Measurements from ENCODE around the gene ZAP70. TPM values are rescaled to one million over a fixed set of nuclear protein-coding genes. Genes with fewer than 3 reads are reported as not detected.

The ZAP70 gene
- total and polyA plus RNA-seq, 10 of the 15 experiments (the other 5 are each of a cell fraction or from before 2014, with no cell fraction given) = 0.18 to 2.9 (median 1.2) TPM; not detected in 1

GRCh38 chr2:97708048-97708380 is 5.4 kb upstream of the ZAP70 start:
- DNase-seq (ENCODE audit: low read depth, low spot score) (no peak), ATAC-seq (no peak; the same call in 2 of the 3 replicates), FAIRE-seq (no peak)
- POLR2A ChIA-PET = interaction anchor here (0.7 kb wide), 1 partner anchor 42 kb away, joined by 3 read pairs; no protein-coding TSS in a partner anchor
- H4K20me1 ChIP-seq (ENCODE audit: control insufficient read depth, insufficient read depth) = no peaks in the 10 kb centered on the region
- SMC1A ChIA-PET (ENCODE audit: uncharacterized antibody, unreplicated experiment) = interaction anchor here (1.6 to 2.9 kb wide), 2 partner anchors 9 to 677 kb away, joined by 6 to 15 read pairs; no protein-coding TSS in a partner anchor
- H3K9ac ChIP-seq (ENCODE audit: control insufficient read depth, insufficient read depth, low read length) = no peak overlapping the region
- BruUV-seq (replicated peaks) = no TSS peak
- H2AFZ ChIP-seq (ENCODE audit: control insufficient read depth, low read depth, low read length) = no peak overlapping the region
- 10% methylated on average over 4 of the region's 4 CpGs for WGBS (ENCODE audit: insufficient coverage, insufficient replicate concordance, low lambda C conversion rate, missing lambda C conversion rate)
- CTCF ChIA-PET = interaction anchor here (0.9 to 4.0 kb wide), 5 partner anchors 9 to 718 kb away, joined by 3 to 40 read pairs (median 4); no protein-coding TSS in a partner anchor
- no peak overlapping the region for H3K27ac ChIP-seq (ENCODE audit: control insufficient read depth, insufficient read depth)
- TF ChIP-seq PAX8 (IDR thresholded peaks at IDR 0.05) (no peak), ZBTB40 (IDR thresholded peaks at IDR 0.05; ENCODE audit: borderline replicate concordance) (no peak), RCOR1 (conservative IDR thresholded peaks at IDR 0.05; ENCODE audit: low read depth, low read length) (no peak), POLR2AphosphoS5 (IDR thresholded peaks at IDR 0.05; ENCODE audit: low read length) (no peak), IKZF2 (IDR thresholded peaks at IDR 0.05) (no peak), POLR2A (IDR thresholded peaks at IDR 0.05; ENCODE audit: low read depth, low read length) (no peak), FOXK2 (IDR thresholded peaks at IDR 0.05) (no peak)
- no peaks in the 10 kb centered on the region for H3K9me3 ChIP-seq (replicated peaks; ENCODE audit: control insufficient read depth, insufficient read depth, low read length)
- no peaks in the 10 kb centered on the region for H3K27me3 ChIP-seq (replicated peaks in 1 of 2; ENCODE audit: control insufficient read depth in 2 of 2, insufficient read depth in 2 of 2, low read length in 1 of 2)
- no peak overlapping the region for H3K4me2 ChIP-seq (ENCODE audit: control insufficient read depth, insufficient read depth)
- intact Hi-C loops (cut with micrococcal nuclease; ENCODE audit: unreplicated experiment) = loop anchor here (10.0 kb wide), 1 partner anchor 477 kb away; no protein-coding TSS in a partner anchor
- RAD21 ChIA-PET (ENCODE audit: unreplicated experiment) = interaction anchor here (0.8 to 3.5 kb wide), 3 partner anchors 9 to 677 kb away, joined by 3 to 15 read pairs (median 7); no protein-coding TSS in a partner anchor
- no peak overlapping the region for H3K4me3 ChIP-seq
- H3K36me3 ChIP-seq (ENCODE audit: control insufficient read depth in 2 of 2, insufficient read depth in 2 of 2, low read length in 1 of 2) = no peaks in the 10 kb centered on the region
- H3K4me1 ChIP-seq (ENCODE audit: control insufficient read depth, insufficient read depth, low read length) = no peaks in the 10 kb centered on the region
- in situ Hi-C loops (cut with MboI) = no loop called here
- H3K79me2 ChIP-seq (ENCODE audit: control insufficient read depth, insufficient read depth, low read length) = no peaks in the 10 kb centered on the region
